ENCODE data around the gene OSM.

DNA sequence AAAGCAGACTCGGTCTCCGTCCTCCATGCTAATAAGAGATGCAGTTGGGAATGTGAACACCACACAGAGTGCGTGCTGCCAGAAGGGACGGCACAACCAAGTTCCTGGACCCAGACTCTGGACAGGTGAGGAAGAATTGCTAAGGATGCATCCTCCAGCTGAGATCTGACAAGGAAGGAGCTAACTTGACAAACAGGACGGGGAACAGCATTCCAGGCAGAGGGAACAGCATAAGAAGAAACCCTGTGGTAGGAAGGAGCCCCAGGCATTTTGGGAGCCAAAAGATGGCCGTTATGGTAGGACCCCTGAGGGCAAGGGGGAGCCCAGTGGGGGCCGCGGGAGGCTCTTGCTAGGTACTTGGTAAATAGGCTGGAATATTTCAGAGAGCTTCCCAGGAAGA lies 6.0 kb downstream of the OSM start:
- TF ChIP-seq, protein P1, sequence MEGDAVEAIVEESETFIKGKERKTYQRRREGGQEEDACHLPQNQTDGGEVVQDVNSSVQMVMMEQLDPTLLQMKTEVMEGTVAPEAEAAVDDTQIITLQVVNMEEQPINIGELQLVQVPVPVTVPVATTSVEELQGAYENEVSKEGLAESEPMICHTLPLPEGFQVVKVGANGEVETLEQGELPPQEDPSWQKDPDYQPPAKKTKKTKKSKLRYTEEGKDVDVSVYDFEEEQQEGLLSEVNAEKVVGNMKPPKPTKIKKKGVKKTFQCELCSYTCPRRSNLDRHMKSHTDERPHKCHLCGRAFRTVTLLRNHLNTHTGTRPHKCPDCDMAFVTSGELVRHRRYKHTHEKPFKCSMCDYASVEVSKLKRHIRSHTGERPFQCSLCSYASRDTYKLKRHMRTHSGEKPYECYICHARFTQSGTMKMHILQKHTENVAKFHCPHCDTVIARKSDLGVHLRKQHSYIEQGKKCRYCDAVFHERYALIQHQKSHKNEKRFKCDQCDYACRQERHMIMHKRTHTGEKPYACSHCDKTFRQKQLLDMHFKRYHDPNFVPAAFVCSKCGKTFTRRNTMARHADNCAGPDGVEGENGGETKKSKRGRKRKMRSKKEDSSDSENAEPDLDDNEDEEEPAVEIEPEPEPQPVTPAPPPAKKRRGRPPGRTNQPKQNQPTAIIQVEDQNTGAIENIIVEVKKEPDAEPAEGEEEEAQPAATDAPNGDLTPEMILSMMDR (tag by site-specific recombination; IDR thresholded peaks at IDR 0.05), result no peak
- TF ChIP-seq PBX3 (CRISPR knock-in tag; IDR thresholded peaks at IDR 0.05) (no peak), ZNF24 (tag by site-specific recombination; IDR thresholded peaks at IDR 0.05) (no peak), ZNF692 (tag by site-specific recombination; IDR thresholded peaks at IDR 0.05) (no peak), INSM2 (tag by site-specific recombination; IDR thresholded peaks at IDR 0.05) (no peak)
- TF ChIP-seq, protein P2, sequence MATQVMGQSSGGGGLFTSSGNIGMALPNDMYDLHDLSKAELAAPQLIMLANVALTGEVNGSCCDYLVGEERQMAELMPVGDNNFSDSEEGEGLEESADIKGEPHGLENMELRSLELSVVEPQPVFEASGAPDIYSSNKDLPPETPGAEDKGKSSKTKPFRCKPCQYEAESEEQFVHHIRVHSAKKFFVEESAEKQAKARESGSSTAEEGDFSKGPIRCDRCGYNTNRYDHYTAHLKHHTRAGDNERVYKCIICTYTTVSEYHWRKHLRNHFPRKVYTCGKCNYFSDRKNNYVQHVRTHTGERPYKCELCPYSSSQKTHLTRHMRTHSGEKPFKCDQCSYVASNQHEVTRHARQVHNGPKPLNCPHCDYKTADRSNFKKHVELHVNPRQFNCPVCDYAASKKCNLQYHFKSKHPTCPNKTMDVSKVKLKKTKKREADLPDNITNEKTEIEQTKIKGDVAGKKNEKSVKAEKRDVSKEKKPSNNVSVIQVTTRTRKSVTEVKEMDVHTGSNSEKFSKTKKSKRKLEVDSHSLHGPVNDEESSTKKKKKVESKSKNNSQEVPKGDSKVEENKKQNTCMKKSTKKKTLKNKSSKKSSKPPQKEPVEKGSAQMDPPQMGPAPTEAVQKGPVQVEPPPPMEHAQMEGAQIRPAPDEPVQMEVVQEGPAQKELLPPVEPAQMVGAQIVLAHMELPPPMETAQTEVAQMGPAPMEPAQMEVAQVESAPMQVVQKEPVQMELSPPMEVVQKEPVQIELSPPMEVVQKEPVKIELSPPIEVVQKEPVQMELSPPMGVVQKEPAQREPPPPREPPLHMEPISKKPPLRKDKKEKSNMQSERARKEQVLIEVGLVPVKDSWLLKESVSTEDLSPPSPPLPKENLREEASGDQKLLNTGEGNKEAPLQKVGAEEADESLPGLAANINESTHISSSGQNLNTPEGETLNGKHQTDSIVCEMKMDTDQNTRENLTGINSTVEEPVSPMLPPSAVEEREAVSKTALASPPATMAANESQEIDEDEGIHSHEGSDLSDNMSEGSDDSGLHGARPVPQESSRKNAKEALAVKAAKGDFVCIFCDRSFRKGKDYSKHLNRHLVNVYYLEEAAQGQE (tag by site-specific recombination; IDR thresholded peaks at IDR 0.05), result no peak
